Activated CD8-positive, alpha-beta memory T cell treated with anti-CD3 and anti-CD28 coated beads, Interleukin-2, amount 50 U/mL, for 48 hours (primary cell): Measurements from ENCODE around the gene UBE2S.
"Not testable (repeated sequence)": the region's sequence is repeated elsewhere in the genome, so short reads cannot be mapped to it uniquely, and the experiment has no call there.

Experiments used
- DNase-seq: peaks from one replicate; pipeline ENCODE4 v3.0.0-alpha.2; 2020

The UBE2S gene

DNA sequence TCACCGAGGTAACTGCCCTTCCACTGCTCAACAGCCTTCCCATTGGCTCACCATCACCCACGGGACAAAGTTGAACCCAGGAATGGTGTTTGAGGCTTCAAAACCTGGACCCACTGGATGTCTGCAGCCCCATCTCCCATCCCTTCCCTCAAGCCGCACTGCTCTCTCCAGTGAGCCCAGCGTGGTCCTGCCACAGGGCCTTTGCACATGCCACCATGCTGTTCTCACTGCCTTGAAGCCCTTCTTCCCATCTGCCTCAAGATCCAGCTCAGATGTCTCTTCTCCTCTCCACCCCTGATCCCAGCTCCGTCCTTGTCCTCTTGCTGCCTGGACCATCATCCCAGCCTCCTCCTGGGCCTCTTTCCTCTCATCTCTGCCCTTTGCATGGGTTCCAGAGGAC lies 31.5 kb upstream of the UBE2S start:
- no peak for DNase-seq

- DNase-seq, result no peak
Observed at GRCh38 chr19:55437410-55437809, 29.8 kb upstream of the UBE2S start.

DNA sequence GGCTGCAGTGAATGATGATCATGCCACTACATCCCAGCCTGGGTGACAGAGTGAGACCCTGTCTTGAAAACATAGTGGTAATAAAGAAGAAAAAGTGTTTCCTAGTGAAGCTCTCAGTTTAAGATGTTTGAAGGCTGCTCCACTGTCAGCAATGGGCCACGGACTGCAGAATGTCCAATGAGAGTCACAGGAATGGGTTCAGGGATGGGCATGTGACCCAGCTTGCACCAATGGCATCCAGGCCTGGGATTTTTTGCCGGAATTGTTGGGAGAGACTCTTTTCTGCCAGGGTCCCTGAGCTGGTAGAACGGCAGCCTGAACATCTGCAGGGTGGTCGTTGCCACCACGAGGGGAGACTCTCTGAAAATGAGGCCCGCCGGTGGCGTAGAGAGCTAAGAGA lies 29.3 kb upstream of the UBE2S start:
- no peak for DNase-seq

DNA sequence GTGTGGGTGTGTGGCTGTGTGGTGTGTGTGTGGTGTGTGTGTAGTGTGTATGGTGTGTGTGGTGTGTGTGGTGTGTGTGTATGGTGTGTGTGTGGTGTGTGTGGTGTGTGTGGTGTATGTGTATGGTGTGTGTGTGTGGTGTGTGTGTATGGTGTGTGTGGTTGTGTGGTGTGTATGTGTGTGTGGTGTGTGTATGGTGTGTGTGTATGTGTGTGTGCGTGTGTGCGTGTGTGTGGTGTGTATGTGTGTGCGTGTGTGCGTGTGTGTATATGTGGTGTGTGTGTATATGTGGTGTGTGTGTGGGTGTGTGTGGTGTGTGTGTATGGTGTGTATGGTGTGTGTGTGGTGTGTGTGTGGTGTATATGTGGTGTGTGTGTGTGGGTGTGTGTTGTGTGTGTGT lies 27.4 kb upstream of the UBE2S start:
- no peak for DNase-seq

- DNase-seq, result no peak
Observed at GRCh38 chr19:55434356-55434919, 26.9 kb upstream of the UBE2S start.

DNA sequence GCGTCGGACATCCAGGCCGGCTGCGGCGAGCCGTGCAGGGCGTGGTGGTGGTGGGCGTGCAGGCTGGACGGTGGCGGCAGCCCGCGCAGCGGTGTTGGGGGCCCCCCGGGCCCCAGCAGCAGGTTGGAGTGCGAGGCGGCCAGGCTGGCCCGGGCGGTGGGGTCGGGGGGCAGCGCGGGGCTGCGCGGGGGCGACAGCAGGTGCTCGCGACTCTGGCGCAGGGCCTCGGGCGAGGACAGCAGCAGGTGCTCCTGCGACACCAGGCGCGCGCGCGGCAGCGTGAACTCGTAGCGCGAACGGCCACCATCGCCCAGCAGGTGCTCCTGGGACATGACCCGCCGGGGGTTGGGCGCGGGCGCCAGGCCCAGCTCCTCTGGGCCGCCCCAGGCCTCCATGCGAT lies 25.7 kb upstream of the UBE2S start:
- no peak for DNase-seq

- no peak for DNase-seq
Observed at GRCh38 chr19:55432241-55432959, 24.8 kb upstream of the UBE2S start.

GRCh38 chr19:55431183-55431582 lies 23.6 kb upstream of the UBE2S start:
- DNase-seq, result no peak

GRCh38 chr19:55426042-55426441 lies 18.5 kb upstream of the UBE2S start:
- DNase-seq, result no peak

DNA sequence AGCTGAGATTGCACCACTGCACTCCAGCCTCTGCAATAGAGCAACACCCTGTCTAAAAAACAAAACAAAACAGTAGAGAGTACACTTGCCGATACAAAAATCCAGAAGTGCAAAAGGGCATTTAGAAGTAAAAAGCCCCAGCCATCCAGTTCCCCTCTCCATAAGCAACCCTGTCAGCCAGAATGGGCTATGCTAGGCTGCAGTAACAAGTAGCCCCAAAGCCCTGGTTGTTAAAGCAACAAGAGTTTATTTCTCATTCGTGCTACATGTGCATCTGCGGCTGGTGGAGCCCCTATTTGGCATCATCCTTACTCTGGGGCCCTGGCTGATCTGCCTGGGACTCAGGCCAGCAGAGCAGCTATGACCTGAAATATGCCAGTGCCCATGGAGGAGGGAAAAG lies 16.9 kb upstream of the UBE2S start:
- no peak for DNase-seq

DNA sequence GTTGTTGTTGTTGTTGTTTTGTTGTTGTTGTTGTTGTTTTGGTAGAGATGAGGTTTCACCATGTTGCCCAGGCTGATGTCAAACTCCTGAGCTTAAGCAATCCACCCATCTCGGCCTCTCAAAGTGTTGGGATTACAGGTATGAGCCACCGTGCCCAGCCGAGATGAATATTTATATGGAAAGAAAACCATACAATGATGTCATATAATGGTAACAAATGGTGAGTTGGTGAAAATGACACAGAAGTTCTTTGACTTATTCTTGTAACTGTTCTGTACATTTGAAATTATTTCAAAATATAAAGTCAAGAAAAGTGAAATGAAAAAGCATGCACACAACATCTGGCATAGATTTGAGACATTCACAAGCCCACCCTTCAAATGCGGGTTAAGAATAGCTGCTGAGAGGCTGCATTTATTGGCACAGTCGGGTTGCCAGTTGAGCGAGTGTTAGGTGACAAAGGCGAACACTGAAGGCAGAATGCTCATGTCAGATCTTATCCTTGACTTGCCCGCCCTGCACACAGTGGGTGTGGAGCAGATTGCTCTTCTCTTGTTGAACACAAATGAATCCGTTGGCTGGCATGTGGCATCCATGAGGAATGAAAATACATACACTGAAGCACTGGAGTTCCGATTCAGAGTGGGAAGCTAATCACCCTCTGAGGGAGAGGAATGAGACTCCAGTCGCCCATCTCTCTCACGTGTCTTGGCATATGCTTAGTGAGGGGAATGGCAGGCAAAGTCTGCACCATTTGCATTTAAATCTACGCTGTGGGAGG lies 15.8 kb upstream of the UBE2S start:
- no peak for DNase-seq

GRCh38 chr19:55421281-55421680 lies 13.7 kb upstream of the UBE2S start:
- not testable (repeated sequence) for DNase-seq

DNA sequence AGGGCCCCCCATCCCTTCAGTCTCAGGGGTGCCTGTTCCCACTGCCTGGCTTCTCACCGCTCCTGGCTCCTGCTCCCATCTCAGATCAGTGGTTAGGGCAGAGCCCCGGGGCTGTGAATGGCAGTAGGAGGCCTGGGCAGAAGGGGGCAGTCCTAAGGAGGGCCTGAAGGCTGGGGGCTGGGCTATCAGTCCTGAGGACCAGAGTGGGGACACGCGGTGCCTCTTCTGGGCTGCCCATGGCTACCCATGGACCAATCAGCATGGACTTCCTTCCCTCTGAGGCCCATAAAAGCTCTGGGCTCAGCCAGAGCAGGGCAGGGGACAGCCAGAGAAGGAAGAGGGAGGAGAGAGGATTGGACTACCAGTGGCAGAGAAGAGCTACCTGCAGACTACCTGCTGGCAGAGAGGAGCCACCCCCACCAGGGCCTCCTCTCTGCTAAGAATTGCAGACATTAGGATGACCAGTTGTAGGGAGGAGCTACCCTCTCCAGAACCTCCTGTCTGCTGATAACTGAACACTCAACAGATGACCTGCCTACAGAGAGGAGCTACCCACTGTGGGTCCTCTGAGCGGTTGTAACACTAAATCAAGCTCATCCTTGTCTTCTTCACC lies 12.1 kb upstream of the UBE2S start:
- no peak for DNase-seq

DNA sequence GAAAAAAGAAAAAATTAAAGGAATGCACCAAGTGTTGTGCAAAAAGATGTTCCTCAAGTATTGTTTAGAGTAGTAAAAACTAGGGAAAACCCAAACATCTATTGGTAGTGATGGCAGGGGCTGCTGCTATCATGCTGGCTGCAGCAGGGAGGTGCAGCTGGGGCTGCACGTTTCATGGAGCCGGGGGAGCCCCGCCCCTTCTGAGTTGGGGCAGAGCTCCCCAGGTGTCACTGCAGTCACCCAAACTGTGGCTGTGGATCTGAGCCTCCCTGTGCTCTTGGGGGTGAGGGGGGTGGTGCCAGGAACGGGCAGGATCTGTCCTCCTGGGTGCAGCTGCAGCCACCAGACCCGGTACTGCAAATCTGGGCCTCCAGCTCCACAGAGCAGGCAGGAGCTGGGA lies 11.5 kb upstream of the UBE2S start:
- no peak for DNase-seq

DNA sequence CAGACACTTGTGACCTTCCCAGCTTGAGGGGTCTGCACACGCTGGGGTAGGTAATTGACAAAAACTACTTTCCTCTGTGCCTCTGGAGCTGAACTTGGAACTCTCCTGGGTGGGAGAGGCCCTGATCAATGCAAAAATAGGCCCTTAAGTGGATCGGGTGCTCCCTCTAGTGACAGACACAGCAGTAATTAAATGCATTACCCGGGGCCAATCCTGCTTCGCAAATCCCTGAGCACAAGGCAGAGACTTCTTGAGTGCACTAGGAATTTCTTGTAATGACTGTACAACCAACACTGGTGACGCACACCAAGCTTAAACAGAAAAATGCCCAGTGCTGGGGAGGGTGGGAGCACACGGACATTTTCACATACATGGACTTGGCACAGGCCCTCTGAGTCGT lies 10.6 kb upstream of the UBE2S start:
- DNase-seq, result no peak

DNA sequence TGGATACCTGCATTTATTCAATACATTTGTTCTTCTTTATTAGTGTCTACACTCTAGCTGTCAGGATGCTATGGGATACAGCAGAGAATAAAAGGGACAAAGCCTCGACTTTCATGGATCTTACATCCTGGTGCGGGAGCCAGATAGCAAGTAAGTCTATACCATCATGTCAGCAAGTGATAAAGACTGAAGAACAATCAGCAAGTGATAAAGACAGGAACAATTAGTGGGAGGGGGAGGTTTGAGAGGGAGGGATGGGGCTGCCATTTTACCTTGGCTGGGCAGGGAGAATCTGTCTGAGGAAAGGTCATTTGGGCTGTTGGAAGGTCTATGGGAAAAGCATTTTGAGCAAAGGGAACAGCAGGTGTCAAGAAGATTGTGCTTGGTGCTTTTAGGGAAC lies 2.6 kb upstream of the UBE2S start:
- no peak for DNase-seq

- not testable (repeated sequence) for DNase-seq
Observed at GRCh38 chr19:55409179-55409578, 1.6 kb upstream of the UBE2S start.

DNA sequence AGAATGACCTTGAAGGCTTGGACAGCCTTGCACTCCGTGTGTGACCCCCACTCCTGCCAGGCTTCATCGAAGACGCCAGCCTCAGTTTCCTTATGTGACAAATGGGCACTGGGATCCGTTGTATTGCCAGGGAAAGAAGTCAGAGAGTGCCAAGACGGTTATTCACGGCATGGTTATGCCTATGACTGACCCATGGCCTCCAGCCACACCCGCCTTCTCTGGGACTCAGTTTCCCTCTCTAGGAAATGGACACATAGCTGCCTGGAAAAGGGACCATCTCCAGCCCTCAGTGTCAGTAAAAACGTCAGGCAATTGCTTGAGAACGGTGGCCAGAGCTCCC lies 915 bp upstream of the UBE2S start:
- no peak for DNase-seq

DNA sequence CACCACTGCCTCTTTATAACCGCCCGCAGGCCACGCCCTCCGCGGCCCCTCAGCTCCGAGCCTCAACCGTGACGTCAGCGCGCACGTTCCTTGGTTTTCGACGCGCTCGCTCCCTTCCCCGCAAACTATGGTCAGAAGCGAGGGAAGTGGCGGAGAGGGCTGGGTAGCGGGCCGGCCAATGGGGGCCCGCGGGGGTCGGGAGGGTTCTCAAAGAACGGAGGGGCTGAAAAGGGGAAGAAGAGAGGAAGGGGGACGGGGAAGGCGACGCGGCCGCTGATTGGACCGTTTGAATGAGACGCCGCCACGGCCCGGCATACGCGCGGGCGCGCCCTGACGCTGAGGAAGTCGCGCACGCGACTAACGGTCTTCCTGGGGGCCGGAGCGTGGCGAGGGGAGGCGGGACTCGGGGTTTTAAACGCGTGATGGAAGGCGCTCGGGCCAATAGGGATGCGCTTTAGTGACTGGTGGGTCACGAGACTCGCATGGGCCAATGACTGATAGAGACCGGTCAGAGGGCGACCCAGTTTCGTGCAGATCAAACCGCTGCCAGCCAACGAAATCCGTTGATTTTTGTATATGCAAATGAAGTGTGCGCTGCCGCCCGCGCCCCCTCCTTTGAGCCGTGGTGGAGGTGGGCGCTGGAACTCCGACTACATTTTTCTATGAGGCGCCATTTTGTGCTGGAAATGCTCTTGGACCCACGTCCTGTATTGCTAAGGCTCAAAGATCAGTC lies 378 bp upstream of the UBE2S start:
- DNase-seq, result peak; percentile 99

- peak; percentile 76 for DNase-seq
Observed at GRCh38 chr19:55406826-55407549, 600 bp downstream of the UBE2S start.

GRCh38 chr19:55406091-55406825 lies 1.3 kb downstream of the UBE2S start:
- no peak for DNase-seq

- no peak for DNase-seq
Observed at GRCh38 chr19:55405638-55406037, 1.9 kb downstream of the UBE2S start.
